ENCODE results near the gene ALG9.

- TF ChIP-seq POLR2A (IDR thresholded peaks at IDR 0.05) (no peak), POLR2AphosphoS5 (IDR thresholded peaks at IDR 0.05) (no peak), CTCF (IDR thresholded peaks at IDR 0.05) (no peak), EP300 (IDR thresholded peaks at IDR 0.05) (no peak)
Measured at GRCh38 chr11:111840143-111840542, 31.2 kb downstream of the ALG9 start.
